Epithelial cell of esophagus (primary cell): ENCODE data around the gene SEC14L2.
"Not testable (repeated sequence)": the region's sequence is repeated elsewhere in the genome, so short reads cannot be mapped to it uniquely, and the experiment has no call there.

Experiments
- DNase-seq: peaks from one replicate; pipeline ENCODE4 v3.0.0; 2010; ENCODE audit warnings: low read depth
- H3K4me3 ChIP-seq: 2 replicates; pipeline ENCODE4 v1.5.1; 2011; ENCODE audit warnings: mild to moderate bottlenecking, low read length, control low read depth
- TF ChIP-seq, protein P1 (sequence below): IDR thresholded peaks from 2 replicates; pipeline ENCODE4 v1.5.1; 2011; ENCODE audit warnings: low read depth, mild to moderate bottlenecking, low read length, control low read depth, inconsistent platforms; ENCODE audit not compliant: insufficient read depth; ENCODE audit errors: missing control alignments

The SEC14L2 gene

DNA sequence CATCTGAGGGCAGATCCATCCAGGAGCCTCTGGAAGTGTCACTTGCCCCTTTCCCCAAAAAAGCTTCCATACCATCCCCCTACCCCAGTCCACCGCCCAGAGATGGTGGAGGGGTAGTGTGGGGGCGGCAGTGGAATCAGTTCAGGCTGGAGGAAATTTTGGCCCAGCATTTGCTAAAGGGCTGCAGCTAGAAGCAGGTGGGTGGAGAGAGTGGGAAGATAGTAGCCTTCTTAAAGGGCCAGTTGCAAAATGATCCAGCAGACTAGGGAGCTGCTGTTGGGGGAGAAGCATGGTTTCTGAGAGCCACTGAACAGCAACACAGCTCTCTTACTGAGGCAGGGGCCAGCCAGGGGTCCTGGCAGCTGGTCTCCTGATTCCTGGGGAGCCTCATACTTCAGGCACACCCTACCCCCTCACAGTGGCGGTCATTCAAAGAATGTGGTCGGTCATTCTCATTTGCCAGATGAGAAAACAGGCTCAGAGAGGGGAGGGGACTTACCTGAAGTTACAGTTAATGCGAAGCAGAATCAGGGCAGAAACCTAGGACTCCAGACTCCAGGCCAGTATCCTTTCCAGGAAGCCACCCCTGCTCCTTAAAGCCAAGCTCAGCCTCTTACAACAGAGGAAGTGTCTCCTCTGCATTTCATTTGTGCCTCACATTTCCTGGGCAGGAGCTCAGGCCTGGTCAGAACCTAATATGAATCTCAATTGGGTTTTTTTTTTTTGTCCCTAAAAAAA lies 5.4 kb downstream of the SEC14L2 start:
- no peak overlapping the region for H3K4me3 ChIP-seq
- no peak for DNase-seq
- TF ChIP-seq, protein P1, sequence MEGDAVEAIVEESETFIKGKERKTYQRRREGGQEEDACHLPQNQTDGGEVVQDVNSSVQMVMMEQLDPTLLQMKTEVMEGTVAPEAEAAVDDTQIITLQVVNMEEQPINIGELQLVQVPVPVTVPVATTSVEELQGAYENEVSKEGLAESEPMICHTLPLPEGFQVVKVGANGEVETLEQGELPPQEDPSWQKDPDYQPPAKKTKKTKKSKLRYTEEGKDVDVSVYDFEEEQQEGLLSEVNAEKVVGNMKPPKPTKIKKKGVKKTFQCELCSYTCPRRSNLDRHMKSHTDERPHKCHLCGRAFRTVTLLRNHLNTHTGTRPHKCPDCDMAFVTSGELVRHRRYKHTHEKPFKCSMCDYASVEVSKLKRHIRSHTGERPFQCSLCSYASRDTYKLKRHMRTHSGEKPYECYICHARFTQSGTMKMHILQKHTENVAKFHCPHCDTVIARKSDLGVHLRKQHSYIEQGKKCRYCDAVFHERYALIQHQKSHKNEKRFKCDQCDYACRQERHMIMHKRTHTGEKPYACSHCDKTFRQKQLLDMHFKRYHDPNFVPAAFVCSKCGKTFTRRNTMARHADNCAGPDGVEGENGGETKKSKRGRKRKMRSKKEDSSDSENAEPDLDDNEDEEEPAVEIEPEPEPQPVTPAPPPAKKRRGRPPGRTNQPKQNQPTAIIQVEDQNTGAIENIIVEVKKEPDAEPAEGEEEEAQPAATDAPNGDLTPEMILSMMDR, result no peak

DNA sequence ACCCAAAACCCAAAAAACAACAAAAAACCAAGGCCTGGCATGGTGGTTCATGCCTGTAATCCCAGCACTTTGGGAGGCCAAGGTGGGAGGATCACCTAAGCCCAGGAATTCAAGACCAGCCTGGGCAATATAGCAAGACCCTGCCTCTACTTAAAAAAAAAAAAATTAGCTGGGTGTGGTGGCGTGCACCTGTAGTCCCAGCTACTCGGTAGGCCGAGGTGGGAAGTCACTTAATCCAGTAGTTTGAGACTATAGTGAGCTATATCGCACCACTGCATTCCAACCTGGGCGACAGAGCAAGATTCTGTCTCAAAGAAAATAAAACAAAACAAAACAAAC lies 5.9 kb downstream of the SEC14L2 start:
- DNase-seq, H3K4me3 ChIP-seq: not testable (repeated sequence)

GRCh38 chr22:30404307-30404706 lies 7.5 kb downstream of the SEC14L2 start:
- H3K4me3 ChIP-seq, result no peak overlapping the region
- TF ChIP-seq, protein P1, result no peak
- DNase-seq, result no peak

GRCh38 chr22:30405731-30406130 lies 8.9 kb downstream of the SEC14L2 start:
- DNase-seq, result no peak
- no peak overlapping the region for H3K4me3 ChIP-seq
- TF ChIP-seq, protein P1, result no peak

DNA sequence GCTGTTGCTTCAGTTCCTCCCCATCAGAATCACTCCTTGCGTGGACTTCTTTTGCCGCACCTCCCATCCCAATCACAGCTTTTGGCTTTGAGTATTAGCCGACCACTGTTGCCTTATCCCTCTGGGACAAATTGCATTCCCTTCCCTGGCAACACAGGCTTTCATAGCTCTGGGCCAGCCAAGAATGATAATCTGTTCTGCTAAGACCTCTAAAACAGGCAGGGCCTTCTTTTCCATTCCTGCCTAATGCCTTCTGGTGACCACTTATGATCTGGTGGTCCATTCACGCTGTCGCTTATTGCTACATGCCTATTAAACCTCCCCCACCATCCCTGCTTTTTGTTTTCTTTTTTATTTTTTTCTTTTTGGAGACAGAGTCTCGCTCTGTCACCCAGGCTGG lies 9.6 kb downstream of the SEC14L2 start:
- DNase-seq, result no peak
- no peak overlapping the region for H3K4me3 ChIP-seq
- TF ChIP-seq, protein P1, result no peak

GRCh38 chr22:30408388-30409102 lies 11.7 kb downstream of the SEC14L2 start:
- no peak overlapping the region for H3K4me3 ChIP-seq
- DNase-seq, result peak; percentile 77
- TF ChIP-seq, protein P1, result no peak

GRCh38 chr22:30411780-30412179 lies 15.0 kb downstream of the SEC14L2 start:
- H3K4me3 ChIP-seq, result no peak overlapping the region
- peak; percentile 92 for DNase-seq
- TF ChIP-seq, protein P1, result no peak
